Stimulated activated CD4-positive, alpha-beta T cell treated with anti-CD3 and anti-CD28 coated beads, Interleukin-12 subunit alpha, Interleukin-12 subunit beta, amount 100 ng/mL, for 48 hours (primary cell): Measurements from ENCODE around the gene FTH1.

ENCODE experiments used
- DNase-seq, 3 donors: peaks; one replicate each; pipeline ENCODE4 v3.0.0-alpha.2; 2020; ENCODE audit warnings: low read depth in 2 of 3, low spot score in 1 of 3

Gene FTH1

GRCh38 chr11:61917334-61918109 lies 49.9 kb downstream of the FTH1 start, which contains the start of gene RAB3IL1:
Gene RAB3IL1, minus strand, starts transcription at chr11:61917566. Its CDS starts 199 bp downstream, at chr11:61917367.
- DNase-seq: no peak

DNA sequence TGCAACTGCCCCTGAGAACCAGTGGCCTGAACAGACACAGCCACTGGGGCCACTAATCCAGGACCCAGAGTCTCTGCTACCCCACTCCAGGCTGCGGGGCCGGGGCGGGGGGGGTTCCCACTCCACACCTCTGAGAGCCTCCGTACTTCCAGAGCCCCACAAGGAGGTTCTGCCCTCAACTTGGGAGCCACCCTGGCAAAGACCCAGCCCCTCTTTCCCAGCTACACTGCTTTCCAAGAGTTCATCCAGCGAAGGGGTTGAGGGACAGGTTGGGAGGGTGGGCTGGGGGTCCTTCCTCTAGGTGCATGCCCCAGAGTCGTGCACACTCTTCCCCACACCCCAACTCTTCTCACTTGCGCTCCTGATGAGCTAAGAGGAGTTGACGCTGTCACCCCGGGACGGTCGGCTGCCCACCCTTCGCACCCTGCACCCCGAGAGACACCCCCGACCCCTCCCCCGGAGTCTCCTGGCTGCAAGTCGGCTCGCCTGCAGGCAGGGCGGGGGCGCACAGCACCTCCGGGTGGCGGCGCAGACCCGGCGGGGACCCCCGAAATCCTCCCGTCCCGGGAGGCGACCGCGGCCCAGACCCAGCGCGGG lies 50.6 kb downstream of the FTH1 start:
- no peak for DNase-seq

DNA sequence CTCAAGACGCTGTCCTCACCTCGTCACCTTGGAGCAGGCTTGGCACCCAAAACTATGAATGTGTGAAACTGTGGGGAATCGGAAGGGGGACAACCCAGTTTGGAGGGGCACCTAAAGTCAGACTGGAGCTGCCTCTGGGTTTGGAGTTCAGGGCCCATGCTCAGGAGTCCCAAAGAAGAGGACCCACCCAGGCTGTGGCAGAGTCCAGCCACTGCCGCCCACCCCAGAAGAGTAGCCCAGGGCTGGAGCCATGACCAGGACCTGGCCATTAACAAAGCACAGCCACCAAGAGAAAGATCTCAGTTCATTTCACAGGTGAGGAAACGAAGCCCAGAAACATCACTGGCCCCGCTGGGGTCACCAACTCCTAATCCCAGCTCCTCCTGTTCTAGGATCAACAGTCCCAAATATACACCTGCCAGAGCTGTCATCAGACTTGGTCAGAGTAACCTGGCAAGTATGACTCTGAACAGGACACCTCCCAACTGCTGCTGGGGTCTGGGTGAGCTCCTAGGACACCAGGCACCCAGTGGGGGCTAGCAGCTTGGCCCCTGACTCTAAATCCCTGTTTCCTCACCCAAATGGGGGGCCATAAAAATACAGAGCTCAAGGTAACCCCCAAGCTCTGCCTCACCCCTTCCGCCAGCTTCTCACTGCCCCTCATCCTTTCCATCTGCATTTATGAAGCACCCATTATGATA lies 52.8 kb downstream of the FTH1 start:
- DNase-seq: no peak
